Effector memory CD4-positive, alpha-beta T cell (primary cell): ENCODE results near the gene ACSS1.

Experiments used
- DNase-seq, 3 donors: peaks; one replicate each; pipeline ENCODE4 v3.0.0-alpha.2; 2020
- H3K27ac ChIP-seq: 2 replicates; pipeline ENCODE4 v1.7.0; 2013; ENCODE audit warnings: mild to moderate bottlenecking, low read length, moderate library complexity; ENCODE audit not compliant: insufficient read depth, poor library complexity, severe bottlenecking
- H3K27me3 ChIP-seq: replicated peaks from 2 replicates; pipeline ENCODE4 v1.7.0; 2013; ENCODE audit warnings: mild to moderate bottlenecking, low read length; ENCODE audit not compliant: insufficient read depth, control insufficient read depth, poor library complexity, severe bottlenecking
- H3K36me3 ChIP-seq: 2 replicates; pipeline ENCODE4 v1.7.0; 2013; ENCODE audit warnings: mild to moderate bottlenecking, low read length, moderate library complexity; ENCODE audit not compliant: control insufficient read depth, insufficient read depth
- H3K4me1 ChIP-seq: 2 replicates; pipeline ENCODE4 v1.7.0; 2013; ENCODE audit warnings: low read length, mild to moderate bottlenecking; ENCODE audit not compliant: control insufficient read depth, insufficient read depth, poor library complexity, severe bottlenecking
- H3K4me3 ChIP-seq: 2 replicates; pipeline ENCODE4 v1.7.0; 2013; ENCODE audit warnings: low read length, low read depth, mild to moderate bottlenecking; ENCODE audit not compliant: insufficient read depth, poor library complexity, severe bottlenecking
- H3K9me3 ChIP-seq: 2 replicates; pipeline ENCODE4 v1.7.0; 2013; ENCODE audit warnings: mild to moderate bottlenecking, low read length, moderate library complexity; ENCODE audit not compliant: control insufficient read depth

Gene ACSS1

DNA sequence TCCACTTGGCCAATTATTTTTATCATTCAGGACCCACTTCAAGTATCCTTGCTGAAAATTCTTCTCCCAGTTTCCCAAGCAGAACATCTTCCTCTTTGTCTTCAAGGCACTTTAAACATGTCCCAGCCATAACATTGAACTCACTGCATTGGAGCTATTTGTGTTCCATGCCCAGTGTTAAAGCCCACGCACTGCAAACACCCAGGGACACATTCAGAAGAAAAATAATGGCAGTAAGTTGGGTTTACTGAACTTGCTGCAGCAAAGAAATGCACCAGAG lies 63.8 kb downstream of the ACSS1 start:
- no peak for DNase-seq
- Histone ChIP-seq H3K27ac (no peak overlapping the region), H3K4me1 (peaks cover 16% of the 10 kb centered on the region)

DNA sequence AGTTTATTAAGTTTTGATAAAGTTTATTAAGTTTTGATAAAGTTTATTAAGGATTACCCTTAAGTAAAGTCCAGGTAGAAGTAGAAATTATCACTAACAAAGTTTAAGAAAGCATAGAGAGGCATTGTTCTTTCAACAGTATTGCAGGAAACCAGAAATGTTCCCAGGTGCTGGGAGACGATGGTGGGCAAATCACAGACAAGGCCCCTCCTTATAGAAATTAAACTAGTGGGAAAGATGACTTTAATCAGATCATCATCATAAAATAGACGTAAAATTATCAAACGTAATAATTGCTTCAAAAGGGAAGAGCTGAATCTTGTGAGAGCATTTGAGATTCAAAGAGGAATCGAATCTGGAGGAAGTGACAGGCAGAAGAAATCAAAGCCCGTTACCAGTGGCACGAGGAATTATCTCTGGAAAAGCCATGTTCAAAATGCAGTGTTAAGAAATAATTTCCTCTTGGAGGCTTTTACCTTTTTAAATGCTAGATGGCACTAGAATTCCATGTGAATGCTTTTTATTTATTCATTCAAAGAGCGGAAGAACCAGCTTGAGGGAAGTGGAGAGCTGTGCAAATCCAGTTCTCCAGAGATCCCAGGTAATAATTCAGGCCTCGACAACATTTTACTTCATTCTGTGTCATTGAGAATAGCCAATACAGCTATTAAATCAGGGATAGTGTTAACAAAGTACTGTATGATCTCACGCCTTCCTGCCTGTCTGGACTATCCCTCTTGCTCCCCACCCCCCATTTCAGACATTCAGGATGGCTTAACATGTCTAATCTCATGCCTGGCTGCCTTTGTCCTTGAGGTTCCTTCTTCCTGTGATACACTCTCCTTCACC lies 64.4 kb downstream of the ACSS1 start:
- Histone ChIP-seq H3K4me1 (peaks cover 16% of the 10 kb centered on the region), H3K4me3 (peak overlapping the region; percentile 87), H3K9me3 (no peaks in the 10 kb centered on the region), H3K27me3 (no peaks in the 10 kb centered on the region), H3K36me3 (no peaks in the 10 kb centered on the region), H3K27ac (peak overlapping the region; percentile 97)
- no peak for DNase-seq

More for the DNA sequence above, 63.8 kb downstream of the ACSS1 start:
- H3K9me3 ChIP-seq = no peaks in the 10 kb centered on the region
- no peak overlapping the region for H3K4me3 ChIP-seq
- no peaks in the 10 kb centered on the region for H3K27me3 ChIP-seq
- no peaks in the 10 kb centered on the region for H3K36me3 ChIP-seq

DNA sequence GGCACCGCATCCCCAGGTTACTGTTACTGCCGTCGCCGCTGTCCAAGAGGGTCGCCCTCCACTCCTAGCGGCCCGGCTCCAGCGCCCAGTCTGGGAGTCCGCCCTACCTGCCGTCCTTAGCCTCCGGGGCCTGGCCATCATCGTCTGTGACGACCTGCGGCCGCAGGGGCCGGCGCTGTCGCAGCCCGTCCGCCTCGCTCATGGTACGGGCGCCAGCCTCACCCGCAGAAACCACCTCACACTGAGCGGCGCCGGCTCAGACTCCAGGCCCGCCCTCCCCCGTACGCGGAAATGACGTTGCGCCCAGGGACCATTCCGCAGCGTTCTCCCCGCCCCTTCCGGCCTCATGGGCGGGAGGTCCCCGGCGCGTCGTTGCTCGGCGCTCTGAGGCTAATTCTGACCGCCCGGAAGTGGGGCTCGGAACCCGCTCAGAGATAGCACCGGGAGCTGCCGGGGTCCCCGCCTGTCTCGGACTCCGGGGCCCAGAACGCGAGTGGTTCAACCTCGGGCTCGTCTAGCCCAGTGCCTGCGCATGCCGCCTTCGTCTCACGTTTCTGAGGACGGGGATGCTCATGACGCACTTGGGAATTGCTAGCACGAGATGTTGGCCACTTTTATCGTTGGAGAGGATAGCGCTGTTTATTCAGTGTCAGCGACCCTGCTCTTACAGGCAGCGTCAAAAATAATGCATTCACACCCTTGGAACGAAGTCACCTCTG lies 65.3 kb downstream of the ACSS1 start, which contains the start of gene APMAP:
APMAP (minus strand) TSS at position 265 of the 719 bp plus-strand sequence; CDS start at position 202, 63 bp downstream.
- Histone ChIP-seq H3K9me3 (no peaks in the 10 kb centered on the region), H3K4me1 (peaks cover 16% of the 10 kb centered on the region), H3K27me3 (no peaks in the 10 kb centered on the region), H3K4me3 (peak within 1 kb of the TSS; percentile 87), H3K27ac (peak within 1 kb of the TSS; percentile 97), H3K36me3 (no peaks in the 10 kb centered on the region)
- peak; percentile 90 to 93 (median 92) for DNase-seq

DNA sequence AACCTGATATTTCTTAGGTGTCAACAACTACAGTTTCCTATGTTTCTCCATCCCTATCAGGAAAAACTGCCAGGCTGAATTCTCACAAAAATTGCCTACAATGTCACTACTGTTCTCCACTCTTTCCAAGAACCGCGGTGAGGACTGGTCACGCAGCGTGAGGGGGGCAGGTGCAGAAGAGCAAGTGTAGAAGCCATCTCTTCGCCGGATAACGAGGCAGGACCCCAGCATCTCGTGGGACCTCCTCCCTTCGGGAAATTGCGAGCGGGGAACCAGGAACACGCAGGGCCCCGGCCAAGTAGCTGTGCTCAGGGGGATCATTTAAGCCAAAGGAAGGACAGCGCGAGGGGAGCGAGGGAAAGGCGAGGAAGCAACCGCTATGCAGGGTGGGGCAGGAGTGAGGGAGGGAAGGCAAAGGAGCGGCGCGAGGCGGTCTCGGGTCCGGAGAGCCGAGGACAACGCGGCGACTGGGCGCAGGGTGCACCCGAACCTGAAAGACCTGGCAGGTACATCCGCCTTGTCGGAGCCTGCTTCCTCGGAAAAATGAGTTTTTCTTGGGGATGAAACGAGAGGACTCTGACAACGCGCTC lies 65.9 kb downstream of the ACSS1 start:
- Histone ChIP-seq H3K4me3 (peak overlapping the region; percentile 87), H3K4me1 (peaks cover 16% of the 10 kb centered on the region), H3K9me3 (no peaks in the 10 kb centered on the region), H3K36me3 (no peaks in the 10 kb centered on the region), H3K27me3 (no peaks in the 10 kb centered on the region), H3K27ac (peak overlapping the region; percentile 97)
- DNase-seq = no peak

DNA sequence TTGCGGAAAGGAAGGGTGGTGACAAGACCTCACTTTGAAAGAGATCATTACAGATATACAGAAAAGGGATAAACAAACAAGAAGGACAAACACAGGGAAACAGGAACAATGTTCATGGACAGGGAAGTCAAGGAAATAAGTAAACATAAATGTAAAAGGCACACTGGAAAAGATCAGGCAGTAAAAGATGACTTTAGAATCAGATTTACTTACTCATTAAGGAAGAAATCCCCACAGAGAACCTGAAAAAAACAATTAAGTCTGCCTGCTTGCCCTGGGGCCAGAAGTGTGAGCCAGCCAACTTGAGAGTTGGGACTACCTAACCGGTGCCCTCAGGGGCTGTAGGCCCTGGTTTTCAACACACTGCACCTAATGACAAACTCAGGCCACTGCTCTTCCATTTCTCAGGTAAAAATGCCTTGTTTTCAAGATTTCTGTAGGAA lies 67.1 kb downstream of the ACSS1 start:
- Histone ChIP-seq H3K36me3 (no peaks in the 10 kb centered on the region), H3K4me3 (no peak overlapping the region), H3K27ac (no peak overlapping the region), H3K27me3 (no peaks in the 10 kb centered on the region), H3K4me1 (peaks cover 16% of the 10 kb centered on the region), H3K9me3 (no peaks in the 10 kb centered on the region)
- DNase-seq = no peak

DNA sequence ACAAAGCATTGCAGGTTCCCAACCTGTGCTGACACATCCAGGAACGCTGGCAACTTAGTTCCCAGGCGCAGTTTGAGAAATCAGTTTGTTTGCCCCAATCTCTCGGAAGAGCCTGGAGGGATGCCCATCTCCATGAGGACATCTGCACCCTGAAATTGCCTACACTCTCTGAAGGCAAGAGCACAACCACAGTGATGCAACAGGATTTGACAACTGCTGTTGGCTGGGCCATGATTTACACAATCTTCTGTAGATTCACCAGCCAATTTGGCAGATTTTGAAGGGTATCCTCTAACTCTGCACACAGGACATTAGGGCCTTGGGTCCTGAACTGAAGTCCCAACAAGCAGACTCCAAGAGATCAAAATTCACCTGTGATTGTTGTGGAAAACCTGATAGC lies 68.8 kb downstream of the ACSS1 start:
- Histone ChIP-seq H3K27me3 (no peaks in the 10 kb centered on the region), H3K9me3 (no peaks in the 10 kb centered on the region), H3K27ac (no peak overlapping the region), H3K4me3 (no peak overlapping the region), H3K4me1 (peaks cover 16% of the 10 kb centered on the region), H3K36me3 (peaks cover 2% of the 10 kb centered on the region)
- DNase-seq = no peak

DNA sequence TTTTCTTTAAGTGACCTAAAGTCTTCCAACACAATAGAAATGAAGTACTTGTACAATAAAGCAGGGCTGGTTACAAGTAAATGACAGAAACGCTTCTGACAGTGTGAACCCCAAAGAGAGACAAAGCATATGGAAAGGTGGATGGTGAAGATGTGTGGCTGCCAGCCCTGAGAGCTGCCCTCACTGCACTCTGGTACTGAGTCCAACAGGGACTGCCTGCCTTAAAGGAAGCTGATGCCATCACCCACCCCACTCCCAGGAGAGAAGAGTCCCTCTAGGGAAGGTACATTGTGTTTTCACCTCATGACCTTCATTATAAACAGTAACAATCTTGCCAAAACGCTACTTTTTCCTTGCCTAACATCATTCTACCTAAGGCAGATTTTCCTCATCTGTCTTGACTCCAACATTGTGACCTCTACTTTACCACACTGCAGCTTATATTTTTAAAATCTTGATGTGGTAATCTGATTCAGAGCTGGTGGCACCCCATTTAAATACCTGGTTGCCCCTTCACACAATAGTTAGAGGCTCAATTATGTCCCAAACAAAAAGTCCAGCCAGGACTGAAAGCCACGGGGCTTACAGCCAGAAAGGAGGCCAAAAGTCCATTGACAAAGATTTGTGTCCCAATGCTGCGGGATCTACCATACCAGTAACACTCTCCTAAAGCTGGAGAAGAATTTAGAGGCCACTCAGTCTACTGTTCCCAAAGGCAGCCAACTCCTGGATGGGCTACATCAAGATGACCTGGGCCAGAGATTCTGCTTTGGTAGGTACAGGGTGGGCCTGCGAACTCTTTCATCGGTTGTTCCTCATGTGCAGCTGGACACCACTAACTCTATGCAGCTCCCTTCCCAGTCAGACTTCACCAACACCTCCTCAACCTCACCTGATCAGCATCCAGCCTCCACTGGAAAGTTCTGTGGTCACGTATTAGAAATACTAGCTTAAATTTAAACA lies 69.8 kb downstream of the ACSS1 start:
- H3K4me3 ChIP-seq = no peak overlapping the region
- no peaks in the 10 kb centered on the region for H3K27me3 ChIP-seq
- H3K27ac ChIP-seq = no peak overlapping the region
- peaks cover 12% of the 10 kb centered on the region for H3K4me1 ChIP-seq
- no peak for DNase-seq
- H3K9me3 ChIP-seq = no peaks in the 10 kb centered on the region
- H3K36me3 ChIP-seq = peaks cover 11% of the 10 kb centered on the region

DNA sequence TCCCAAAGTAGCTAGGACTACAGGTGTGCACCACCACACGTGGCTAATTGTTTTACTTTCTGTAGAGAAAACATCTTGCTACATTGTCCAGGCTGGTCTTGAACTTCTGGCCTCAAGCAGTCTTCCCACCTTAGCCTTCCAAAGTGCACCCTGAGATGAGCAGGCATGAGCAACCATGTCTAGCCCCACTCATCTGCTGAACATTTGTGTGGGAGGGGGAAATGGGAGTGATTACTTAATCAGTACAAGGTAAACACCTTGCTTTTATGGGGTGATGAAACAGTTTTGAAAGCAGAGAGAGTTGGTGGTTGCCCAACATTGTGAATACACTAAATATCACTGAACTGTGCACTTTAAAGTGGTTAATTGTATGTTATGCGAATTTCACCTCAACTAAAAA lies 70.7 kb downstream of the ACSS1 start:
- Histone ChIP-seq H3K27me3 (no peaks in the 10 kb centered on the region), H3K4me3 (no peak overlapping the region), H3K4me1 (peaks cover 9% of the 10 kb centered on the region), H3K9me3 (no peaks in the 10 kb centered on the region), H3K27ac (no peak overlapping the region), H3K36me3 (peaks cover 11% of the 10 kb centered on the region)
- no peak for DNase-seq

DNA sequence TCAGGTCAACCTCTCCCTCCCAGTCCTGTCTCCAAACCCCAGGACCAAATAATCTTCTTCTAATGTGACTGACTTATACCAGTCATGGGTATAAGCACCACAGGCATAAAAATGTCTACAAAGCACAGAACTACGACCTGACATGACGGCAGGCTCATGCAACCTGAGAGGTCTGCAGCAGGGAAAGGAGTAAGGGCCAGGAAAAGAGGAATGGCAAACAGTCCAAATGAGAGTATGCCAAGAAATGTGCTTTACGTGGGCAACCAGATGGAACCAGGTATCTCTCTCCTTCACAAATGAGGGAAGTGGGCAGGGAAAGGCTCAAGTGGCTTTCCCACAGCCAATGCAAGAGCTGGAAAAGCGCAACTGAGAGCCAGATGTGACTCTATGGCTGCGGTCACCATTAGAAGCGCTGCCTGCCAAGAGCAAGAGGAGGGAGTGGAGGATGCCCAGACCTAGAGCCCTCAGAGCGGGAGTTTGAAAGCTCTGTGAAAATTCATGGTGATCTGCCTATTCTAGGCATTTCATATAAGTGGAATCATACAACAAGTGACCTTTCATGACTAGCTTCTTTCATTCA lies 71.4 kb downstream of the ACSS1 start:
- Histone ChIP-seq H3K27ac (no peak overlapping the region), H3K9me3 (no peaks in the 10 kb centered on the region), H3K4me1 (peaks cover 8% of the 10 kb centered on the region), H3K4me3 (no peak overlapping the region), H3K36me3 (peaks cover 16% of the 10 kb centered on the region), H3K27me3 (no peaks in the 10 kb centered on the region)
- no peak for DNase-seq
